Endothelial cell (in vitro differentiated cells): ENCODE data around the gene CUX1. TPM values are rescaled to one million over a fixed set of nuclear protein-coding genes. Genes with fewer than 3 reads are reported as not detected.

Source experiments
- DNase-seq: peaks from one replicate; pipeline ENCODE4 v3.0.0; 2021; ENCODE audit warnings: low spot score
- H3K27ac Mint-ChIP-seq: one replicate; pipeline ENCODE4 v1.8.0; 2021; ENCODE audit warnings: mixed read lengths, inconsistent platforms; ENCODE audit not compliant: unreplicated experiment
- H3K27me3 Mint-ChIP-seq: one replicate; pipeline ENCODE4 v1.8.0; 2021; ENCODE audit warnings: mild to moderate bottlenecking, moderate library complexity, mixed read lengths, inconsistent platforms; ENCODE audit not compliant: unreplicated experiment
- H3K36me3 Mint-ChIP-seq: one replicate; pipeline ENCODE4 v1.8.0; 2021; ENCODE audit warnings: mild to moderate bottlenecking, low read depth, mixed read lengths, inconsistent platforms; ENCODE audit not compliant: unreplicated experiment
- H3K4me1 Mint-ChIP-seq: one replicate; pipeline ENCODE4 v1.8.0; 2021; ENCODE audit warnings: mild to moderate bottlenecking, mixed read lengths, inconsistent platforms; ENCODE audit not compliant: unreplicated experiment
- H3K4me3 Mint-ChIP-seq: one replicate; pipeline ENCODE4 v1.8.0; 2021; ENCODE audit warnings: mild to moderate bottlenecking, mixed read lengths, inconsistent platforms; ENCODE audit not compliant: unreplicated experiment
- H3K9me3 Mint-ChIP-seq: one replicate; pipeline ENCODE4 v1.8.0; 2021; ENCODE audit warnings: mixed read lengths, inconsistent platforms; ENCODE audit not compliant: unreplicated experiment
- CTCF ChIP-seq: fragments of 200-600 bp; sonication (generic); IDR thresholded peaks from one replicate; pipeline ENCODE4 v1.5.0; 2021; ENCODE audit warnings: antibody characterized with exemption; ENCODE audit not compliant: unreplicated experiment
- total RNA-seq: library from RNA; stranded (reverse); fragmentation: NEBNext Ultra II Directional; extraction: Animal tissue kit (Norgen Biotek cat#: 25700); gene quantifications from one replicate; pipeline ENCODE4 v1.2.1, GENCODE V29; 2021; ENCODE audit not compliant: unreplicated experiment

The CUX1 gene
- total RNA-seq, 1 donor from 2014 or later, result 43.7 TPM

- H3K4me3 Mint-ChIP-seq, result no peak overlapping the region
- H3K27ac Mint-ChIP-seq, result no peak overlapping the region
- H3K4me1 Mint-ChIP-seq, result peaks cover 4% of the 10 kb centered on the region
- H3K9me3 Mint-ChIP-seq, result no peaks in the 10 kb centered on the region
- TF ChIP-seq CTCF, result no peak
- peaks cover 1% of the 10 kb centered on the region for H3K27me3 Mint-ChIP-seq
- DNase-seq, result no peak
- peaks cover 7% of the 10 kb centered on the region for H3K36me3 Mint-ChIP-seq
Measured at GRCh38 chr7:101976411-101976810, 159.0 kb downstream of the CUX1 start.

- no peak overlapping the region for H3K27ac Mint-ChIP-seq
- no peak overlapping the region for H3K4me3 Mint-ChIP-seq
Measured at GRCh38 chr7:101977249-101977648, 159.8 kb downstream of the CUX1 start.

GRCh38 chr7:101978683-101979082, 161.3 kb downstream of the CUX1 start:
- Mint-ChIP-seq H3K27ac (no peak overlapping the region), H3K27me3 (peaks cover 1% of the 10 kb centered on the region)

More at GRCh38 chr7:101977249-101977648, 159.8 kb downstream of the CUX1 start:
- no peak for DNase-seq
- TF ChIP-seq CTCF, result no peak
- Mint-ChIP-seq H3K36me3 (peaks cover 7% of the 10 kb centered on the region), H3K9me3 (no peaks in the 10 kb centered on the region), H3K27me3 (peaks cover 1% of the 10 kb centered on the region), H3K4me1 (peaks cover 4% of the 10 kb centered on the region)

GRCh38 chr7:101983147-101983811, 165.9 kb downstream of the CUX1 start:
- Mint-ChIP-seq H3K36me3 (peaks cover 7% of the 10 kb centered on the region), H3K9me3 (no peaks in the 10 kb centered on the region)

More at GRCh38 chr7:101978683-101979082, 161.3 kb downstream of the CUX1 start:
- peaks cover 4% of the 10 kb centered on the region for H3K4me1 Mint-ChIP-seq
- peaks cover 11% of the 10 kb centered on the region for H3K36me3 Mint-ChIP-seq
- TF ChIP-seq CTCF, result no peak
- H3K9me3 Mint-ChIP-seq, result no peaks in the 10 kb centered on the region
- DNase-seq, result no peak
- H3K4me3 Mint-ChIP-seq, result no peak overlapping the region

More at GRCh38 chr7:101983147-101983811, 165.9 kb downstream of the CUX1 start:
- no peak for DNase-seq
- TF ChIP-seq CTCF, result no peak
- peaks cover 6% of the 10 kb centered on the region for H3K27me3 Mint-ChIP-seq
- H3K27ac Mint-ChIP-seq, result no peak overlapping the region
- peaks cover 5% of the 10 kb centered on the region for H3K4me1 Mint-ChIP-seq
- no peak overlapping the region for H3K4me3 Mint-ChIP-seq
